Measurements from ENCODE around the gene OTOL1. TPM values are rescaled to one million over a fixed set of nuclear protein-coding genes. Genes with fewer than 3 reads are reported as not detected.

Gene OTOL1
- total RNA-seq, 5 donors from 2014 or later (not counting 1 experiment from before 2014, with no cell fraction given): not detected

- Histone ChIP-seq H3K27ac (ENCODE audit: low read length) (no peak overlapping the region), H3K4me3 (ENCODE audit: control insufficient read depth in 1 of 2, extremely low read depth in 1 of 2, low read length in 1 of 2) (no peak overlapping the region), H3K27me3 (replicated peaks in 1 of 2; ENCODE audit: control insufficient read depth in 2 of 2, extremely low read depth in 1 of 2, insufficient read depth in 2 of 2, low read length in 1 of 2) (no peaks in the 10 kb centered on the region), H3K4me1 (ENCODE audit: control insufficient read depth in 1 of 2, extremely low read depth in 1 of 2, insufficient read depth in 2 of 2, low read length in 2 of 2) (no peaks in the 10 kb centered on the region), H3K36me3 (ENCODE audit: control insufficient read depth in 2 of 2, extremely low read depth in 1 of 2, insufficient read depth in 1 of 2, low read length in 1 of 2) (no peaks in the 10 kb centered on the region), H3K9me3 (no peaks in the 10 kb centered on the region)
- Mint-ChIP-seq H3K9me3 (no peaks in the 10 kb centered on the region), H3K27me3 (no peaks in the 10 kb centered on the region), H3K36me3 (no peaks in the 10 kb centered on the region), H3K4me3 (no peak overlapping the region), H3K27ac (no peak overlapping the region), H3K4me1 (no peaks in the 10 kb centered on the region)
- ATAC-seq (replicated peaks in 1 of 4) (no peak), DNase-seq (no peak)
- CTCF ChIA-PET: no interaction called here
- POLR2A ChIA-PET: no interaction called here
- no CpG with 5 or more reads among the region's 1 CpG for WGBS (ENCODE audit: insufficient coverage)
Measured at GRCh38 chr3:161523916-161524315, 27.3 kb downstream of the OTOL1 start.

GRCh38 chr3:161531930-161532329, 35.3 kb downstream of the OTOL1 start:
- CTCF ChIA-PET: no interaction called here
- 20% methylated on average over 1 of the region's 1 CpG for WGBS (ENCODE audit: insufficient coverage)

GRCh38 chr3:161540594-161540993, 44.0 kb downstream of the OTOL1 start:
- H3K27me3 Mint-ChIP-seq: no peaks in the 10 kb centered on the region
- no peaks in the 10 kb centered on the region for H3K4me1 Mint-ChIP-seq
- H3K27me3 ChIP-seq (replicated peaks in 1 of 2; ENCODE audit: control insufficient read depth in 2 of 2, extremely low read depth in 1 of 2, insufficient read depth in 2 of 2, low read length in 1 of 2): no peaks in the 10 kb centered on the region
- POLR2A ChIA-PET: no interaction called here
- H3K4me3 ChIP-seq (ENCODE audit: control insufficient read depth in 1 of 2, extremely low read depth in 1 of 2, low read length in 1 of 2): no peak overlapping the region
- H3K9me3 Mint-ChIP-seq: no peaks in the 10 kb centered on the region
- H3K27ac ChIP-seq (ENCODE audit: low read length): no peak overlapping the region
- DNase-seq (no peak), ATAC-seq (replicated peaks in 1 of 4) (no peak)
- H3K36me3 ChIP-seq (ENCODE audit: control insufficient read depth in 2 of 2, extremely low read depth in 1 of 2, insufficient read depth in 1 of 2, low read length in 1 of 2): no peaks in the 10 kb centered on the region
- no peaks in the 10 kb centered on the region for H3K36me3 Mint-ChIP-seq
- no CpG with 5 or more reads among the region's 1 CpG for WGBS (ENCODE audit: insufficient coverage)
- CTCF ChIA-PET: no interaction called here
- no peak overlapping the region for H3K4me3 Mint-ChIP-seq
- H3K27ac Mint-ChIP-seq: no peak overlapping the region
- H3K9me3 ChIP-seq: no peaks in the 10 kb centered on the region
- no peaks in the 10 kb centered on the region for H3K4me1 ChIP-seq (ENCODE audit: control insufficient read depth in 1 of 2, extremely low read depth in 1 of 2, insufficient read depth in 2 of 2, low read length in 2 of 2)

More at GRCh38 chr3:161531930-161532329, 35.3 kb downstream of the OTOL1 start:
- no peak overlapping the region for H3K4me3 Mint-ChIP-seq
- ATAC-seq (replicated peaks in 1 of 4): no peak
- H3K27me3 Mint-ChIP-seq: no peaks in the 10 kb centered on the region
- H3K4me3 ChIP-seq (ENCODE audit: control insufficient read depth in 1 of 2, extremely low read depth in 1 of 2, low read length in 1 of 2): no peak overlapping the region
- POLR2A ChIA-PET: no interaction called here
- H3K36me3 Mint-ChIP-seq: no peaks in the 10 kb centered on the region
- H3K4me1 ChIP-seq (ENCODE audit: control insufficient read depth in 1 of 2, extremely low read depth in 1 of 2, insufficient read depth in 2 of 2, low read length in 2 of 2): no peaks in the 10 kb centered on the region
- DNase-seq: no peak
- H3K36me3 ChIP-seq (ENCODE audit: control insufficient read depth in 2 of 2, extremely low read depth in 1 of 2, insufficient read depth in 1 of 2, low read length in 1 of 2): no peaks in the 10 kb centered on the region
- no peaks in the 10 kb centered on the region for H3K9me3 ChIP-seq
- no peak overlapping the region for H3K27ac ChIP-seq (ENCODE audit: low read length)
- no peak overlapping the region for H3K27ac Mint-ChIP-seq
- no peaks in the 10 kb centered on the region for H3K4me1 Mint-ChIP-seq
- H3K9me3 Mint-ChIP-seq: no peaks in the 10 kb centered on the region
- H3K27me3 ChIP-seq (replicated peaks in 1 of 2; ENCODE audit: control insufficient read depth in 2 of 2, extremely low read depth in 1 of 2, insufficient read depth in 2 of 2, low read length in 1 of 2): no peaks in the 10 kb centered on the region

GRCh38 chr3:161545824-161546223, 49.2 kb downstream of the OTOL1 start:
- CTCF ChIA-PET: no interaction called here
- no peaks in the 10 kb centered on the region for H3K4me1 Mint-ChIP-seq
- Histone ChIP-seq H3K9me3 (no peaks in the 10 kb centered on the region), H3K27ac (ENCODE audit: low read length) (no peak overlapping the region), H3K4me1 (ENCODE audit: control insufficient read depth in 1 of 2, extremely low read depth in 1 of 2, insufficient read depth in 2 of 2, low read length in 2 of 2) (no peaks in the 10 kb centered on the region), H3K36me3 (ENCODE audit: control insufficient read depth in 2 of 2, extremely low read depth in 1 of 2, insufficient read depth in 1 of 2, low read length in 1 of 2) (no peaks in the 10 kb centered on the region), H3K4me3 (ENCODE audit: control insufficient read depth in 1 of 2, extremely low read depth in 1 of 2, low read length in 1 of 2) (no peak overlapping the region), H3K27me3 (replicated peaks in 1 of 2; ENCODE audit: control insufficient read depth in 2 of 2, extremely low read depth in 1 of 2, insufficient read depth in 2 of 2, low read length in 1 of 2) (no peaks in the 10 kb centered on the region)
- H3K27ac Mint-ChIP-seq: no peak overlapping the region
- POLR2A ChIA-PET: no interaction called here
- H3K9me3 Mint-ChIP-seq: peaks cover 0 to 2% (median 0%) of the 10 kb centered on the region in 3 donors
- ATAC-seq (replicated peaks in 1 of 4): no peak
- WGBS (ENCODE audit: insufficient coverage): no CpG with 5 or more reads among the region's 1 CpG
- H3K36me3 Mint-ChIP-seq: no peaks in the 10 kb centered on the region
- no peaks in the 10 kb centered on the region for H3K27me3 Mint-ChIP-seq
- DNase-seq: no peak
- no peak overlapping the region for H3K4me3 Mint-ChIP-seq

- Mint-ChIP-seq H3K4me3 (no peak overlapping the region), H3K4me1 (no peaks in the 10 kb centered on the region), H3K9me3 (peaks cover 0 to 2% (median 0%) of the 10 kb centered on the region in 3 donors), H3K36me3 (no peaks in the 10 kb centered on the region), H3K27me3 (peaks cover 0 to 9% of the 10 kb centered on the region in 2 donors), H3K27ac (no peak overlapping the region)
- WGBS (ENCODE audit: insufficient coverage): no CpG with 5 or more reads among the region's 4 CpGs
- no peak overlapping the region for H3K4me3 ChIP-seq (ENCODE audit: control insufficient read depth in 1 of 2, extremely low read depth in 1 of 2, low read length in 1 of 2)
- no peaks in the 10 kb centered on the region for H3K4me1 ChIP-seq (ENCODE audit: control insufficient read depth in 1 of 2, extremely low read depth in 1 of 2, insufficient read depth in 2 of 2, low read length in 2 of 2)
- DNase-seq (no peak), ATAC-seq (replicated peaks in 1 of 4) (no peak)
- H3K27me3 ChIP-seq (replicated peaks in 1 of 2; ENCODE audit: control insufficient read depth in 2 of 2, extremely low read depth in 1 of 2, insufficient read depth in 2 of 2, low read length in 1 of 2): no peaks in the 10 kb centered on the region
- H3K27ac ChIP-seq (ENCODE audit: low read length): no peak overlapping the region
- POLR2A ChIA-PET: no interaction called here
- CTCF ChIA-PET: no interaction called here
- H3K36me3 ChIP-seq (ENCODE audit: control insufficient read depth in 2 of 2, extremely low read depth in 1 of 2, insufficient read depth in 1 of 2, low read length in 1 of 2): no peaks in the 10 kb centered on the region
- H3K9me3 ChIP-seq: no peaks in the 10 kb centered on the region
Measured at GRCh38 chr3:161548301-161548700, 51.7 kb downstream of the OTOL1 start.

- Mint-ChIP-seq H3K4me3 (no peak overlapping the region), H3K27ac (no peak overlapping the region), H3K9me3 (peaks cover 0 to 2% (median 0%) of the 10 kb centered on the region in 3 donors), H3K27me3 (peaks cover 2 to 12% of the 10 kb centered on the region in 2 donors), H3K36me3 (no peaks in the 10 kb centered on the region), H3K4me1 (no peaks in the 10 kb centered on the region)
- H3K4me3 ChIP-seq (ENCODE audit: control insufficient read depth in 1 of 2, extremely low read depth in 1 of 2, low read length in 1 of 2): no peak overlapping the region
- DNase-seq (no peak), ATAC-seq (replicated peaks in 1 of 4) (no peak)
- no peaks in the 10 kb centered on the region for H3K9me3 ChIP-seq
- no peaks in the 10 kb centered on the region for H3K4me1 ChIP-seq (ENCODE audit: control insufficient read depth in 1 of 2, extremely low read depth in 1 of 2, insufficient read depth in 2 of 2, low read length in 2 of 2)
- POLR2A ChIA-PET: no interaction called here
- H3K27me3 ChIP-seq (replicated peaks in 1 of 2; ENCODE audit: control insufficient read depth in 2 of 2, extremely low read depth in 1 of 2, insufficient read depth in 2 of 2, low read length in 1 of 2): no peaks in the 10 kb centered on the region
- CTCF ChIA-PET: no interaction called here
- no peak overlapping the region for H3K27ac ChIP-seq (ENCODE audit: low read length)
- no CpG with 5 or more reads among the region's 1 CpG for WGBS (ENCODE audit: insufficient coverage)
- no peaks in the 10 kb centered on the region for H3K36me3 ChIP-seq (ENCODE audit: control insufficient read depth in 2 of 2, extremely low read depth in 1 of 2, insufficient read depth in 1 of 2, low read length in 1 of 2)
Measured at GRCh38 chr3:161549261-161549660, 52.7 kb downstream of the OTOL1 start.

- no peaks in the 10 kb centered on the region for H3K36me3 Mint-ChIP-seq
- H3K27ac ChIP-seq (ENCODE audit: low read length): no peak overlapping the region
- ATAC-seq (replicated peaks in 1 of 4) (no peak), DNase-seq (no peak)
- ChIA-PET POLR2A (no interaction called here), CTCF (no interaction called here)
- H3K27me3 ChIP-seq (replicated peaks in 1 of 2; ENCODE audit: control insufficient read depth in 2 of 2, extremely low read depth in 1 of 2, insufficient read depth in 2 of 2, low read length in 1 of 2): no peaks in the 10 kb centered on the region
- peaks cover 0 to 2% (median 0%) of the 10 kb centered on the region in 3 donors for H3K9me3 Mint-ChIP-seq
- H3K4me3 ChIP-seq (ENCODE audit: control insufficient read depth in 1 of 2, extremely low read depth in 1 of 2, low read length in 1 of 2): no peak overlapping the region
- H3K4me1 ChIP-seq (ENCODE audit: control insufficient read depth in 1 of 2, extremely low read depth in 1 of 2, insufficient read depth in 2 of 2, low read length in 2 of 2): no peaks in the 10 kb centered on the region
- peaks cover 2 to 12% of the 10 kb centered on the region in 2 donors for H3K27me3 Mint-ChIP-seq
- WGBS (ENCODE audit: insufficient coverage): 92% methylated on average over 4 of the region's 6 CpGs
- no peaks in the 10 kb centered on the region for H3K4me1 Mint-ChIP-seq
- no peaks in the 10 kb centered on the region for H3K9me3 ChIP-seq
- no peaks in the 10 kb centered on the region for H3K36me3 ChIP-seq (ENCODE audit: control insufficient read depth in 2 of 2, extremely low read depth in 1 of 2, insufficient read depth in 1 of 2, low read length in 1 of 2)
- no peak overlapping the region for H3K4me3 Mint-ChIP-seq
- H3K27ac Mint-ChIP-seq: no peak overlapping the region
Measured at GRCh38 chr3:161550491-161551195, 54.0 kb downstream of the OTOL1 start.
